GM10847 (cell line): Measurements from ENCODE around the gene FNIP1.

ENCODE experiments used
- POLR2A ChIP-seq: IDR thresholded peaks from 2 replicates; pipeline ENCODE4 v1.6.1; 2011; ENCODE audit not compliant: insufficient read length; ENCODE audit errors: extremely low read depth

FNIP1 gene

DNA sequence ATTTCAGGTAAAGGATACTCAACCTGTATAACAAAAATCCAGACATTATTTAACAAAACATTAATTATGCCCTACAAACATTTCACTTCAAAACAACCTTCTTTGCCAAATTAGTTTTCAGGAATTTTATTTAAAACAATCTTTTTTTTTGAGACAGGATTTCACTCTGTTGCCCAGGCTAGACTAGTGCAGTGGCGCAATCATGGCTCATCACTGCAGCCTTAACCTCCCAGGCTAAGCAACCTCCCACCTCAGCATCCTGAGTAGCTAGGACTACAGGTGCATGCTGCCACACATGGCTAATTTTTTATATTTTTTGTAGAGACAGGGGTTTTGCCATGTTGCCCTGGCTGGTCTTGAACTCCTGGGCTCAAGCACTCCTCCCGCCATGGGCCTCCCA lies 3.9 kb downstream of the FNIP1 start:
- TF ChIP-seq POLR2A = no peak

DNA sequence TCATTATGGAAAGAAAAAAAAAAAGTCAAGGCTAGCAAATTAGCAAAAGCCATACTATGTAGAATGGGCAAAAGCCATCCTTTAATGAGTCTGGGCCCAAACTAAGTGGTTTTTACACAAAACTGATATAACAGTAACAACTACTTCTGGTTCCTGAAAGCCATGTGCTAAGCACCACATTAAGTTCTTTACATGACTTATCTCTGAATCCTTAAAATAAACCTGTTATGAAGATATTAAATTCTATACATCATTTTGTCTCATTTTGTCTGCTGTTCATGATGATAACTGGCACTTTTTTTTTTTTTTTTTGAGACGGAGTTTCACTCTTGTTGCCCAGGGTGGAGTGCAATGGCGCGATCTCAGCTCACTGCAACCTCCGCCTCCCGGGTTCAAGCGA lies 5.0 kb downstream of the FNIP1 start:
- no peak for TF ChIP-seq POLR2A

DNA sequence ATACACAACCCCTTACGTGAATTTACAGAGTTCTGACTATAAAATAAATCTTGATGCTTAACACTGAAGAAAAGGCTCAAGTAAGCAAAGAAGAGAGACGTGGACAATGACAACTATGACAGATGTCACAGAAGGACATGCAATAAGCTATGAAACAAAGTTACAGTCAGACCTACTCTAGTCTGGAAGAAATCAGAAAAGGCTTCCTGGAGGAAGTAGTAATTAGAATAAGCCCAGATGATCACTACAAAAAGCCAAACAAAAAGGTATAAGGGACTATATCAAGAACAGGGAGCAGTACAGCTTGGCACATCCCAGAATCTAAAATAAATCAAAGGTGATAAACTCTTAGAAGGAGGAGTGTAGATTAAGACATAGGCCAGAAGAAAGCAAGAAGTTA lies 6.3 kb downstream of the FNIP1 start:
- no peak for TF ChIP-seq POLR2A

DNA sequence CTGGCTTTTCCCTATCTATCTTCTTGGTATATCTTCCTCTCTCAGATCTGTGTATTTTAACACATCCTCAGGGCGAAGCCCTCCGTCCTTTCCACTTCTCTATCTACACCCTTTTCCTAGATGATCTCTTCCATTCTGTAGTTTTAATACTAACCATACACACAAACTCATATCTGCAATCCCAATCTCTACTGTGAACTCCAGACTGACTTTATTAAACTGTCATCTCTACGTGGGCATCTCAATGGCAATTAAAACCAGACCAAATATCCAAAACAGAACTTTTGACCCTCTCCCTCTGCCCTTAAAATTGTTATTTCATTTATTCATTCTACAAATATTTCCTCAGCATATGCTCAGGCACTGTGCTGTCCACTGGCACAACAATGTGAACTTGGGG lies 7.1 kb downstream of the FNIP1 start:
- no peak for TF ChIP-seq POLR2A

DNA sequence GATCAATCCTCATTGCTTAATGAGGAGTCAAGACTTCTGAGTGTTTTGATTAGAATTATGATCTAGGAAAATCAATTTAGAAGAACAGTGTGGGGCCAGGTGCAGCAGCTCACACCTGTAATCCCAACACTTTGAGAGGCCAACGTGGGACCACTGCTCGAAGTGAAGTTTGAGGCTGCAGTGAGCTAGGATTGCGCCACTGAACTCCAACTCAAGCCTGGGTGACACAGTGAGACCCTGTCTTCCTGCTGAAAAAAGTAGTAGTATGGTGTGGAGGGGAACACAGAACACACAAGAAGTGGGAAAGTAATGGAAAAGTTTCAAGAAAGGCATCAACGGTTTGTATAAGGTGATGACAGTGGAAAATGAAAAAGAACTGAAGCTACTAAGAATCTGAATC lies 9.1 kb downstream of the FNIP1 start:
- TF ChIP-seq POLR2A = no peak

DNA sequence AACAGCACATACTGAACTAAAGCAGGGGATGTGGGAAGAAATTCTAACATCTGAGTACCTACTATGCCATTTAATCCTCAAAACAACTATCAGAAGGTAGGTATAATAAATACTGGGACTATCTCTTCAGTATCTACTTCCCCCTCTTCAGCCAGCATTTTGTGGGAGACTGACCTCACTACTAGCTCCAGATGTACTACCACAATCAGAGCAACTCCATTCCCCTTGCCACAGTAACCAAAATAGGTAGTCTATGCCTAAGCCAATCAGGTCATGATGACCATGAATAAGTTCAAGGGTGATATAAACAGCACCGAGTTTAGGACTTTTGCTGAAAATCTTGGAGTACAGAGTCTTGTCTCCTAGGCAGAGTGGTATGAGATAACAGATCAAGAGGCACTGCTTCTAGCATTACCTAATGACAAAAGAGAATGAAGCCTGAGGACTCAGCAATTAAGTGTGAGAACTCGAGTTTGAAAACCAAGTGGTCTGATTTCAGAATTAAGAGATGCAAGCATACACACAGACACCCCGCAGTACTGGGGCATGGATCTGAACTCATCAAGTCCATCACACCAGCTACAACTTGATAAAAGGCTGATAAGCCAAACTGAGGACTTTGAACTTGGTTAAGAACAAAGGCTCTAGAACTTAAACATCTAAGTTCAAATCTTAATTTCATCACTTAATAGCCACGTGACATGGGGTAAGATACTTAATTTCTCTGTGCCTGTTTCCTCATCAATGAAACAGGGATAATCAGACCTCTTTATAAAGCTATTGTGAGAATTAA lies 9.7 kb downstream of the FNIP1 start:
- TF ChIP-seq POLR2A = no peak

DNA sequence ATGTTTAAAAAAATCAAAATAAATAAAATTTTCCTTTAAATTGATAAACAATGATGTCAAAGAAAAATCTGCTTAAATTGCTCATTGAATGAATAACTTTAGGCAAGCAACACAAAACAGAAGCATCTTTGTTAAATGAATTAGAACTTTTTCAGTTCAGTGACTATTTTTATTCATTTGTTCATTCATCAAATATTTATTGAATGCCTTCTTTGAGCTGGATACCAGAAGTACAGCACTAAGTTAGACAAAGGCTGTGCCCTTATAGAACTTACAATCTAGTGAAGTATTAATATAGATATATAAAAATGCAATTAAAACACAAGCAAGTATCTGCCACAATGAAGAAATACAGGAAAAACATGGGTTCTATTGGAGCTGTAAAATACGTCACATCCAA lies 10.8 kb downstream of the FNIP1 start:
- no peak for TF ChIP-seq POLR2A

DNA sequence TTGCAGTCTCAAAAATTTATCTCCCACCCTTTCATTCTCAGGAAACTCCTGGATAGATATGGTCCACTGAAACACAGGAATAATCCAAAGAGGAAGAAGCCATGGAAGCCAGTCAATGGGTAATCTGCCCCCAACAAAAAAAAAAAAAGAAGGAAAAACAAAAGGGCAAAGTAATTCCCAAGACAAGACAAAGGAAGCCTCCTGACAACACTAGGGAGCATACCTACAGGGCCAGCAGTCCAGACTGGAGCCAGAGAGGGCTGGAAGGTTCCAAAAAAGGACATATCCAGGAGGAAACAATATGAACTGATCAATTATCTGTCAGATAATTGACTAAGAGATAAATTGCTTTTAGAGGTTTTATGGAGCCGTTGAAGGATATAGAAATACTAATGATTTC lies 12.9 kb downstream of the FNIP1 start:
- TF ChIP-seq POLR2A = no peak

DNA sequence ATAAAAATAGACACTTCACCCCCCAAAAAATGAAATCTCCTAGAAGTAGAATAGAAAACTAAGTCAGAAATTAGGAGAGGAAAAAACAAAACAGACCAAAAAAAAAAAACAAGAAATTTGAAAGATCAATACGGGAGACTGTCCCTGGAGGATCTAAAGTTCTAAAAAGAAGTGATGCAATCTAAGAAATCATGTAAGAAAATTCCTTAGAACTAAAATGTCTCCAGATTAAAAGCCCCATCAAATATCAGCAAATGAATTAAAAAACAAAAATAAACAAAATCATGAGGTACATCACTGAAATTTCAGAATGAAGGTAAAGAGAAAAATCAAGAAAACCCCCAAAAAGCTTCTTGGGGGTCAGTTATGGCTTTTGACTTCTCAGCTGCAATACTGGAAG lies 13.5 kb downstream of the FNIP1 start:
- TF ChIP-seq POLR2A = no peak

DNA sequence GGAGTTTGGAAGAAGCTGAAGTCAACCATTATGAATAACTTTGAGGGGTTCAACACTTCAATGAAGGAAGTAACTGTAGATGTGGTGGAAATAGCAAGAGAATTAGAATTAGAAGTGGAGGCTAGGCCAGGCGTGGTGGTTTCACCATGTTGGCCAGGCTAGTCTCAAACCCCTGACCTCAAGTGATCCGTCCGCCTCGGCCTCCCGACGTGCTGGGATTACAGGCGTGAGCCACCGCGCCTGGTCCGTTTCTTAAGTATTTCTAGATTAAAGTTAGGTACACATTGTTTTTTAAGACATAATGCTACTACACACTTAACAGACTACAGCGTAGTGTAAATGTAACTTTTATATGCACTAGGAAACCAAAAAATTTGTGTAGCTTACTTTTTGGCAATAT lies 14.1 kb downstream of the FNIP1 start:
- TF ChIP-seq POLR2A = no peak

DNA sequence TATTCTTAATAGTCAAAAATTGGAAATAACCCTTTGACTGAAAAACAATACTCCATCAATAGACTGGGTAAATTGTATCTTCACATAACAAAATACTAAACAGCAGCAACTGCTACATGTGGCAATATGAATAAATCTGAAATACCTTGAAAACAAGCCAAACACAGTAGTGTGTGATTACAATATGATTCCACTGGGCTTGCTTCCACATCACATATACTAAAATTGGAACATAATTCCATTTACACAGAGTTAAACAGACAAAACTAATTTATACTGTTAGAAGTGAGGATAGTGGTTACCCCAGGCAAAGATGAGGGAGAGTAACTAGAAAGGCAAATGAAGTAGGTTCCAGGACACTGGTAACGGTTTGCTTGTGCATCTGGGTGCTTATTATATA lies 20.4 kb downstream of the FNIP1 start:
- no peak for TF ChIP-seq POLR2A

DNA sequence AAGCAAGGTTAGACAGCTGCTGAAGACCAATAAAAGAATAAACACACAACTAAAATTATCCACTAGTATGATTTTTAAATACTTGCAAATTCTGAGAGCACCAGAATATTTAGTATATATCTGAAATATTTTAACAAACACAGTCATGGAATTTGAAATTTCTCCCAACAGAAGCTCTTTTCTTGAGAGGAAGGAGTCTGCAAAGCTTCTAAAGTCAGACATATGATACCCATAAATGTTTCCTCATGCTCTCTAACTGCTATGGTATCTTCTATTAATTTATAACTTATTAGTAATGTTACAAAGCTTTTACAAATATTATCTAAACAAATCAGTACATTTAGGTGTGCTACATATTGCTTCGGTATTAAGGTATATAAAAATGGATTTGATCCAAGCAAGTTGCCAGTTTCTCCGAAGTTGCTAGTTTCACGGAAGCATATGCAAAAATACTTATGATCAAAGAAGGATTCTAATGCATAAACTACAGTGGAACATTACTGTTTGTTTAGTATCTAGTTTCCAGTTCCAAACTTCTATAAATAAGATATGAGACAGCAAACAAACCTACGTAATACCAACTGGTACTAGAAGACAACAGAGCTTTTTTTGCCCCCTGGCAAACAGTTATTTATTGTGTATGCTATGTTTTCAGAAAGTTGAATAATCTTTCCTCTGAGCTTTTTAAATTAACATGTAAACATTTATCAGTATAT lies 22.0 kb downstream of the FNIP1 start:
- no peak for TF ChIP-seq POLR2A

DNA sequence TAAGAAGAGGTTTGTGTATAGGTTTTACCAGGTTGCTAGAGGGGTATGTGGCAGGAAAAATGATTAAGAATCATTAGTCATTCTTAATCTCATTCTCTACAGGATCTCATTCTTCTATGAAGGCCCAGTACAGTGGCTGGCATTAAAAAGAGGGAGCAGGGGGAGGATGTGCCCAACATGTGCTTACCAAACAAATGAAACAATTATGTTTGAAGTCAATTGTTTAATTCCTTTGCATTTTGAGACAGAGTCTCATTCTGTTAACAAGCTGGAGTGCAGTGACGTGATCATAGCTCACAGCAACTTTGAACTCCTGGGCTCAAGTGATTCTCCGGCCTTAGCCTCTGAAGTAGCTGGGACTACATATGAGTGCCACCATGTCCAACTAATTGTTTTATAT lies 23.0 kb downstream of the FNIP1 start:
- no peak for TF ChIP-seq POLR2A

DNA sequence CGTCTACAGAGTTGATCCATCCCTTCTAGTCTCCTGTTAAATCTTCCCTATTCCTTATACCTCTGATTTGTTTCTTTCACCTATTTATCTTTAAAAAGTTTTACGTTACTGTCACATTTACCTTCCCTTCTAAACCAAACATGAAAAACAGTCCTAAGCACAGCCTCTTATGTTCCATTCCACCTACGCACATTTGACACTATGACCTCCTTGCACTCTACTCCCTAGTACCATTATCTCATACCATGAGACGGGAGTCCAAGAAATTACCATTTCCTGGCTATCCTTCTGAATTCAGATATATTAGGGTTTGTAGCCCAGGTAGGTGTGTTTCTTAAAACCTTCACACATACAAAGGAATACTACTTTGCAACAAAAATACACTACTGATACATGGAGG lies 25.1 kb downstream of the FNIP1 start:
- TF ChIP-seq POLR2A = no peak

DNA sequence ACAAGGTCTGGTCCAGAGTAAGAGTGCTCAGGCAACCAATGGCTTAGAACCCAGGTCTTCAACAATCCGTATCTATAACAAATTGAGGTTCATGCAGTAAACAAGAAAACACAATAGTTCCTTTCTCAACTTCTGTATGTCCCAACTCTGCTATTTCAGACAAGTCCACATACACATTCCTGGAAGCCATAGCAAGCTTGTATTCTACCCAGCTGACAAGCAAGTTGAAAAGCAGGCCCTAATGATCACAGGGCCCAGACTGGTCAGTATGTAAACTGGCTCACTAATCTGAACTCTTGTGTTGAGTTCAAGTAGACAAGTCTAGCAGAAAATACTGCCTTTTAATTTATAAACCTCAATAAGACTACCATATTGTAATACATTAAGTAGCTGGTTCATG lies 26.9 kb downstream of the FNIP1 start:
- no peak for TF ChIP-seq POLR2A

DNA sequence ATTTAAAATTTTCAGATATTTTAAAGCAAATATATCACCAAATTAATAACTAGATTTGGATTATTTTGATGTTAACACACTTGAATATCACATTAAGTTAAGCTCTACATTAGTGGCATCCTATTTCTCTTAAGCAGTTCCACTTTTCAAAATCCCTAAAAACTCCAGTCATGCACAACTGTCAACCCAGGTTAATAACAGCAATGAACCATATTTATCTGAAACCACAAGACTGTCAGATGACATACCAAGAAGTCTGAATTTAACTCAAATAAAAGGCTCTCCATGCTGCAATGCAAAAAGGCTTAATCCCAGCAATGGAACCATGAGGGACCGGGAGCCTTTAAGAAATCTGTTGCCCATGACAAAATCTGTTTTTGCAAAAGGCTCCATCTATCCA lies 27.5 kb downstream of the FNIP1 start:
- no peak for TF ChIP-seq POLR2A

DNA sequence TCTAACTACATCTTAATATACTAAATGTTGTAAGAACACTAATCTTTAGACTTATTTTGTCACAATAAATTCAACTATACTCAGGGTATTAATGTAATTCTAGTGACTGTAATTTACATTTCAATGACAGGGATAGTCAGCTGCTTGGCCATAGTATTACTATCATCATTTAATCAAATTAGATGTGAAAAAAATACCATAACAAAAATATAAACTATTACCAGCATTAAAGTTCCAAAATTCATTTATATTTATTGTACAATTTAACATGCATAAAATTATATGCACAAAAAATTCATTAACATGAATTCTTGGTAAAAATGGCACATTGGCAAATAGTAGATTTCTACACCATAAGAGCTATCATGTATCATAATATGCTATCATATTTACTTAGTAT lies 28.9 kb downstream of the FNIP1 start:
- TF ChIP-seq POLR2A = no peak
